Stimulated activated CD4-positive, alpha-beta T cell treated with anti-CD3 and anti-CD28 coated beads, Interleukin-1b, Interleukin-23, amount 100 ng/mL, for 48 hours (primary cell): ENCODE measurements around the gene USP4.
"Not testable (repeated sequence)": the region's sequence is repeated elsewhere in the genome, so short reads cannot be mapped to it uniquely, and the experiment has no call there.

Experiments
- DNase-seq: peaks from one replicate; pipeline ENCODE4 v3.0.0-alpha.2; 2020

The USP4 gene

GRCh38 chr3:49339941-49340800, at the start of gene USP4:
TSS of gene USP4 (minus strand) at chr3:49340053. CDS start at chr3:49340024, 29 bp downstream.
- peak; percentile 95 for DNase-seq

GRCh38 chr3:49389297-49389696, 49.4 kb upstream of the USP4 start:
- DNase-seq = no peak

- DNase-seq = no peak
Observed at GRCh38 chr3:49388289-49388820, 48.5 kb upstream of the USP4 start.

GRCh38 chr3:49387721-49388120, 47.9 kb upstream of the USP4 start:
- DNase-seq = no peak

- DNase-seq = no peak
Observed at GRCh38 chr3:49386056-49386756, 46.4 kb upstream of the USP4 start.

DNA sequence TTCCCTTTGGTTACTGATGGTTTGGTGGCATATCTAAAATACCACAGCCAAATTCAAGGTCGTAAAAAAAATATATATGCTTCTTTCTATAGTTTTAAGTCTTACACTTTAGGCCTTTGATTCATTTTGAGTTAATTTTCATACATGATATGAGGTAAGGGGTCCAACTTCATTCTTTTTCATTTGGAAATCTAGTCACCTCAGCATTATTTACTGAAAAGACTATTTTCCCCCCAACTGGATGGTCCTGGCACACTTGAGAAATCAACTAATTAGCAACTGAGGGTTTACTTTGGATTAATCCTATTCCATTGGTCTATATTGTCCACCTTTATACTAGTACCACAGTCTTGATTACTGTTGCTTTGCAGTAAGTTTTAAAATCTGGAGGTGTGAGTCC, 45.8 kb upstream of the USP4 start:
- no peak for DNase-seq

DNA sequence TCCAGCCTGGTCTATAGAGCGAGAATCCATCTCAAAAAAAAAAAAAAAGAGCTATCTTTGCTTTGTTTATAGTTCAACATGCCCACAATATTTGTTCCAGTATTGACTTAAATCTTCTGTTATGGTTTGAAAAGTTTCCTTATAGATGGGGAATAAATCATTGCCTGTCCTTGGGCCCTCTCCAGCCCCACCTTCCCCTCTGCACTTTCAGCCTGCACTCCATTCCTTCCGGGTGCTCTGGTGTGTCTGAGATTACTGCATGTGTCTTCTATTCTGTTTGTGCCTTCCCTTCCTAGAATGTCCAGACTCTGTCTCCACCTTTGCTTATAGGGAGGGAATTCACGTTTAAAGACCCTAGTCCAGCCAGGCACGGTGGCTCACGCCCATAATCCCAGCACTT, 43.5 kb upstream of the USP4 start:
- no peak for DNase-seq

DNA sequence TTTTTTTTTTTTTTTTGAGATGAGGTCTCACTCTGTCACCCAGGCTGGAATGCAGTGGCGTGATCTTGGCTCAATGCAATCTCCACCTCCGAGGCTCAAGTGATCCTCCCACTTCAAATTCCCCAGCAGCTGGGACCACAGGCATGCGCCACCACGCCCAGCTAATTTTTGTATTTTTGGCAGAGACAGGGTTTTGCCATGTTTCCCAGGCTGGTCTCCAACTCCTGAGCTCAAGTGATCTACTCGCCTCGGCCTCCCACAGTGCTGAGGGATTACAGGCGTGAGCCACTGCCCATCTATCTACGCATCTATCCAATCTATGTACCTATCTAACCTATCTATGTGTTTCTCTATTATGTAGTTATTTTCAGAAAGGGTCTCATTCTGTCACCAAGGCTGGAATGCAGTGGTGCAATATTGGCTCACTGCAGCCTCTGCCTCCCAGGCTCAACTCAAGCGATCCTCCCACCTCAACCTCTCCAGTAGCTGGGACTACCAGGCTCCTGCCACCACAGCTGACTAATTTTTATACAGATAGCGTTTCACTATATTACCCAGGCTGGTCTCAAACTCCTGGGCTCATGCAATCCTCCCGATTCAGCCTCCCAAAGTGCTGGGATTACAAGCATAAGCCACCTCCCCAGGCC, 38.5 kb upstream of the USP4 start:
- no peak for DNase-seq

- DNase-seq = peak; percentile 79
Observed at GRCh38 chr3:49377483-49377882, 37.6 kb upstream of the USP4 start.

- DNase-seq = no peak
Observed at GRCh38 chr3:49371946-49372345, 32.1 kb upstream of the USP4 start.

- DNase-seq = no peak
Observed at GRCh38 chr3:49370585-49371290, 30.9 kb upstream of the USP4 start.

DNA sequence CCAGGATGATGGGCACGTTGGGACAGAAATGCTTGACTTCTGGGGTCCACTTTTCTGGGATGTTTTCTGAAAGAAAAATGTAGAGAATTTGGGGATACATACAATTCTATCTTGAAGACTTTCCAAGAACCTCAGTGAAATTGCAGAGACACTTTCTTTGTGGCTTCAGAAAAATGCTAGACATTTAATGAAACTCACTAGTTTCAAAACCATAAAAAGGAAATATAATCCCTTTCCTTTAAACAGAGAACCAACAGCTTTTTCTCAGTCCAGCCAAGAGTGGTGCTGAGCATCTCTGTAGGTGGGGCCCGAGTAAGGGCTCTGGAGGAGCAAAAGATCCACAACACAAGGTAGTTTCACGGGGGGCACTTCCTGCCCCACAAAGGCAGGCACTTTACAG, 22.7 kb upstream of the USP4 start:
- no peak for DNase-seq

DNA sequence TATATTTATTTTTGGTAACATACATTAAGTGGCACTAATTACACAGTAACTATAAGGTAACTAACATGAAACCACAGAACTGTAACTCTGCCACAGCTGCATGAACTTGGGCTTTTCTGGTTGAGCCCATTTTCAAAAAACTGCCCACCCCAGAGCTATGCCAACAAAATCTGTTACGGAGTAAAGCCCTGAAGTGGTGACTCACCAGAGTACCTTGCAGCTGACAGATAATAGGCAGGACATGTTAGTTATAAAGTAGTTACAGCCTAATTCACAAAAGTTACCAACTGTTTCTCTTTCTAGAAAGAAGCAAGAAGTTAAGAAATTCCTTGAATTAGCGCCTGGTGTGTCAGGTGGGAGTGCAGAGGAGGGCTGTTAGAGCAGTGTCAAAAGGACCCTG, 19.8 kb upstream of the USP4 start:
- no peak for DNase-seq

DNA sequence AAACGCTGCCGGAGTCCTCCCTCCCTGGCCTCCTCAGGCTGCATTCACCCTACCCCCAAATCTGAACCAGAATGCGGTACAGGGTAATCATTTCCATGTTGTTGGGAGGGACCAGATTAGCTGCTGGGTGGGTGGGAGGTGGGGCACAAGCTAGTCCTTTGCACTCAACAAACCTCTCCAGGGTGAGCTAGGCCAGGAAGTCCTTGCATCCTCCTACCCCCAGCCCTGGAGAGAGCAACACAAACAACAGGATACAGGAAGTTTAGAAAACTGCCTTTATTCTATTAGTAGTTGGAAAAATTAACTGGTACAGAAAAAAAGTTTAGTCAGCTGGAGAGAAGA, 19.0 kb upstream of the USP4 start:
- no peak for DNase-seq

GRCh38 chr3:49358217-49358883, 18.5 kb upstream of the USP4 start, which contains the start of gene GPX1:
TSS of gene GPX1 (minus strand) at chr3:49358353. CDS start at chr3:49358278, 75 bp downstream.
- DNase-seq = peak; percentile 88

- peak; percentile 44 for DNase-seq
Observed at GRCh38 chr3:49357443-49358216, 17.8 kb upstream of the USP4 start.

DNA sequence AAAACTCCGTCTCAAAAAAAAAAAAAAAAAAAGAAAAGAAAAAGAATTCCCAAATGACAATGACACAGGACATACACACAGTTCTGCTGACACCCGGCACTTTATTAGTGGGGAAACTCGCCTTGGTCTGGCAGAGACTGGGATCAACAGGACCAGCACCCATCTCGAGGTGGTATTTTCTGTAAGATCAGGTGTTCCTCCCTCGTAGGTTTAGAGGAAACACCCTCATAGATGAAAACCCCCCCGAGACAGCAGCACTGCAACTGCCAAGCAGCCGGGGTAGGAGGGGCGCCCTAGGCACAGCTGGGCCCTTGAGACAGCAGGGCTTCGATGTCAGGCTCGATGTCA, 17.2 kb upstream of the USP4 start:
- not testable (repeated sequence) for DNase-seq

DNA sequence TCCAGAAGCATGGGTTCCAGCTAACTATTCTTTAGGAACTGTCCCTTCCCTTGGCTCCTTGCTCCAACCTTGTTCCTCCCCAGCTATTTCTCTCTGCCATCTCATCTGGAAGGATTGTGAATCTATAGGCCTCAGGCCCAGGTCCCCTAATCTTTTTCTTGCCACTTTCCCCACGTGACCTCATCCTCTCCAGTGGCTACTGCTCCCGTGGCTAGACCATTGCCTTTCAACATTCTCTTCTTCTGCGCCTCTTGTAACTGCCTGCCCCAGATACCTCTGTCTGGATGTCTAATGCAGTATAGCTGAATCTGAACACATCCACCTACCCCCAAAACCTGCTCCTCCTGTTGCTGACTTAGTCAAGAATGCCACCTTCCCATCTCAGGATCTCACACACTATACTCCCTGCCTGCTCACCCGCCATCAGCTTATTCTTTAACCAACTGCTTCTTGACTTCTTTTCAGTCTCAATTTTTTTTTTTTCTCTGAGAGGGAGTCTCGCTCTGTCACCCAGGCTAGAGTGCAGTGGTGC, 13.1 kb upstream of the USP4 start:
- DNase-seq = no peak

GRCh38 chr3:49352281-49352680, 12.4 kb upstream of the USP4 start:
- no peak for DNase-seq

GRCh38 chr3:49351521-49352011, 11.7 kb upstream of the USP4 start:
- DNase-seq = no peak
